Upper lobe of right lung (tissue), 1 donor: Measurements from ENCODE around the gene CLEC4A. TPM values are rescaled to one million over a fixed set of nuclear protein-coding genes. Genes with fewer than 3 reads are reported as not detected.
"Not testable (repeated sequence)": the region's sequence is repeated elsewhere in the genome, so short reads cannot be mapped to it uniquely, and the experiment has no call there.

ENCODE experiments used
- ATAC-seq: fragments of 200-7000 bp; cut with Tn5 transposase; one replicate; pipeline ENCODE4 v1.9.1; 2020; ENCODE audit warnings: mild to moderate bottlenecking, moderate library complexity
- DNase-seq: peaks from one replicate; pipeline ENCODE4 v3.0.0-alpha.2; 2020
- H3K27ac ChIP-seq: fragments of 200-600 bp; one replicate; pipeline ENCODE4 v1.8.0; 2022
- H3K27me3 ChIP-seq: fragments of 200-600 bp; one replicate; pipeline ENCODE4 v1.8.0; 2022; ENCODE audit warnings: mild to moderate bottlenecking
- H3K36me3 ChIP-seq: fragments of 200-600 bp; one replicate; pipeline ENCODE4 v1.8.0; 2022
- H3K4me1 ChIP-seq: fragments of 200-600 bp; one replicate; pipeline ENCODE4 v1.8.0; 2022
- H3K4me3 ChIP-seq: fragments of 200-600 bp; one replicate; pipeline ENCODE4 v1.8.0; 2022; ENCODE audit warnings: mild to moderate bottlenecking
- H3K9me3 ChIP-seq: fragments of 200-600 bp; one replicate; pipeline ENCODE4 v1.8.0; 2022
- CTCF ChIP-seq: fragments of 200-600 bp; IDR thresholded peaks from one replicate; pipeline ENCODE4 v1.8.0; 2022; ENCODE audit warnings: antibody characterized with exemption
- intact Hi-C: fragments of 100-400 bp; cut with DNase I; formaldehyde crosslinking; loops from one replicate; pipeline ENCODE4 v1.11.0; 2022
- total RNA-seq: library from RNA; stranded (reverse); fragmentation: NEBNext Ultra II Directional; extraction: Animal tissue kit (Norgen Biotek cat#: 25700); gene quantifications from one replicate; pipeline ENCODE4 v1.2.1, GENCODE V29; 2021
- donor health status: DM: no; HTN: yes; CAD: no; lungs with severe emphysema.

The CLEC4A gene
- total RNA-seq, 1 donor from 2014 or later = 8.3 TPM

- H3K4me3 ChIP-seq = no peak overlapping the region
- DNase-seq = no peak
- H3K4me1 ChIP-seq = peaks cover 12% of the 10 kb centered on the region
- H3K9me3 ChIP-seq = no peaks in the 10 kb centered on the region
- no peaks in the 10 kb centered on the region for H3K27me3 ChIP-seq
- no peak for ATAC-seq
- H3K27ac ChIP-seq = no peak overlapping the region
- intact Hi-C loops = no loop called here
- no peaks in the 10 kb centered on the region for H3K36me3 ChIP-seq
- TF ChIP-seq CTCF = no peak
Measured at GRCh38 chr12:8078916-8079315, 44.5 kb upstream of the CLEC4A start.

- Histone ChIP-seq H3K4me3 (no peak overlapping the region), H3K27ac (no peak overlapping the region), H3K36me3 (no peaks in the 10 kb centered on the region), H3K9me3 (no peaks in the 10 kb centered on the region), H3K27me3 (no peaks in the 10 kb centered on the region), H3K4me1 (peaks cover 18% of the 10 kb centered on the region)
- intact Hi-C loops = no loop called here
- DNase-seq (no peak), ATAC-seq (no peak)
- no peak for TF ChIP-seq CTCF
Measured at GRCh38 chr12:8080120-8080519, 43.3 kb upstream of the CLEC4A start.

GRCh38 chr12:8081251-8081920, 42.0 kb upstream of the CLEC4A start:
- H3K27ac ChIP-seq = peak overlapping the region; percentile 97
- no peak for TF ChIP-seq CTCF
- intact Hi-C loops = no loop called here
- no peaks in the 10 kb centered on the region for H3K9me3 ChIP-seq
- H3K4me3 ChIP-seq = peak overlapping the region; percentile 89
- peaks cover 6% of the 10 kb centered on the region for H3K36me3 ChIP-seq
- ATAC-seq = no peak
- peaks cover 18% of the 10 kb centered on the region for H3K4me1 ChIP-seq
- no peaks in the 10 kb centered on the region for H3K27me3 ChIP-seq
- no peak for DNase-seq

- peaks cover 27% of the 10 kb centered on the region for H3K4me1 ChIP-seq
- DNase-seq (no peak), ATAC-seq (no peak)
- H3K4me3 ChIP-seq = peak overlapping the region; percentile 89
- H3K36me3 ChIP-seq = peaks cover 8% of the 10 kb centered on the region
- H3K27me3 ChIP-seq = no peaks in the 10 kb centered on the region
- TF ChIP-seq CTCF = no peak
- H3K27ac ChIP-seq = no peak overlapping the region
- H3K9me3 ChIP-seq = no peaks in the 10 kb centered on the region
- intact Hi-C loops = no loop called here
Measured at GRCh38 chr12:8082808-8083100, 40.7 kb upstream of the CLEC4A start.

GRCh38 chr12:8084351-8084750, 39.1 kb upstream of the CLEC4A start:
- ATAC-seq, H3K27me3 ChIP-seq, H3K4me3 ChIP-seq, DNase-seq, H3K9me3 ChIP-seq, H3K27ac ChIP-seq, H3K36me3 ChIP-seq, intact Hi-C loops: not testable (repeated sequence)
- peaks cover 29% of the 10 kb centered on the region for H3K4me1 ChIP-seq

- no peak for ATAC-seq
- H3K27ac ChIP-seq = peak overlapping the region; percentile 0
- TF ChIP-seq CTCF = no peak
- H3K4me3 ChIP-seq = no peak overlapping the region
- no peaks in the 10 kb centered on the region for H3K27me3 ChIP-seq
- peaks cover 29% of the 10 kb centered on the region for H3K4me1 ChIP-seq
- intact Hi-C loops = no loop called here
- H3K9me3 ChIP-seq = no peaks in the 10 kb centered on the region
- no peak for DNase-seq
- H3K36me3 ChIP-seq = peaks cover 37% of the 10 kb centered on the region
Measured at GRCh38 chr12:8087666-8088065, 35.8 kb upstream of the CLEC4A start.
